Upper lobe of left lung (tissue), 6 donors: ENCODE measurements around the gene ANKRD62. TPM values are rescaled to one million over a fixed set of nuclear protein-coding genes. Genes with fewer than 3 reads are reported as not detected.
A peak's percentile ranks its signal among the peaks of the same experiment; 100 is the strongest.

Experiments used
- ATAC-seq, 2 donors: fragments of 200-7000 bp; cut with Tn5 transposase; one replicate each; pipeline ENCODE4 v1.9.1; 2022; ENCODE audit warnings: mild to moderate bottlenecking in 2 of 2, moderate library complexity in 2 of 2; ENCODE audit not compliant: low FRiP score in 2 of 2
- DNase-seq, 2 donors: peaks; one replicate each; pipeline ENCODE4 v3.0.0-alpha.2; 2019 to 2020
- H3K27ac ChIP-seq, 4 donors: fragments of 200-600 bp; sonication (generic); one replicate each; pipeline ENCODE4 v1.5.1; 2016 to 2019
- H3K27me3 ChIP-seq, 4 donors: fragments of 200-600 bp; sonication (generic); one replicate each; pipeline ENCODE4 v1.5.1; 2017 to 2019
- H3K36me3 ChIP-seq, 4 donors: fragments of 200-600 bp; sonication (generic); one replicate each; pipeline ENCODE4 v1.5.1; 2016 to 2019
- H3K4me1 ChIP-seq, 4 donors: fragments of 200-600 bp; sonication (generic); one replicate each; pipeline ENCODE4 v1.5.1; 2018 to 2019
- H3K4me3 ChIP-seq, 4 donors: fragments of 200-600 bp; sonication (generic); one replicate each; pipeline ENCODE4 v1.5.1; 2017 to 2019; ENCODE audit warnings: mild to moderate bottlenecking in 2 of 4, moderate library complexity in 1 of 4
- H3K9me3 ChIP-seq, 4 donors: fragments of 200-600 bp; sonication (generic); one replicate each; pipeline ENCODE4 v1.5.1; 2018 to 2019
- CTCF ChIP-seq, 6 experiments: fragments of 450-650 bp in 4 of 6; fragments of 200-600 bp in 2 of 6; sonication (generic) in 2 of 6; IDR thresholded peaks; one replicate each; pipeline ENCODE4 v1.5.1; 2016 to 2019; ENCODE audit warnings: antibody characterized with exemption in 6 of 6
- EP300 ChIP-seq, 4 donors: sonication (generic); formaldehyde crosslinking; IDR thresholded peaks; one replicate each; pipeline ENCODE4 v1.5.1; 2017; ENCODE audit warnings: antibody characterized with exemption in 4 of 4, control low read depth in 2 of 4
- POLR2A ChIP-seq, 4 donors: fragments of 450-650 bp; IDR thresholded peaks; one replicate each; pipeline ENCODE4 v1.5.1; 2016 to 2017; ENCODE audit warnings: antibody characterized with exemption in 4 of 4, mild to moderate bottlenecking in 2 of 4
- POLR2AphosphoS5 ChIP-seq, 2 donors: sonication (generic); formaldehyde crosslinking; IDR thresholded peaks; one replicate each; pipeline ENCODE4 v1.5.1; 2017; ENCODE audit warnings: antibody characterized with exemption in 2 of 2
- WGBS, 2 donors: methylation state at CpG; one replicate each; pipeline ENCODE4 v1.1.5; 2017 to 2018; 5-methylcytosine and 5-hydroxymethylcytosine counted together
- total RNA-seq, 6 donors: library from RNA; depleted of rRNA in 4 of 6; stranded (reverse); fragments of >200 nt in 4 of 6; gene quantifications; one replicate each; pipeline versions ENCODE4 v1.1.0 to v1.2.1, GENCODE V29; 2016 to 2021
- donor health status: DM: no; HTN: no; CAD: no; lungs with moderate emphysema.
- donor health status: DM: no; HTN: yes; CAD: no; lungs with severe emphysema.

ANKRD62 gene
- total RNA-seq, 6 donors from 2014 or later: 0.30 to 6.3 (median 0.40) TPM; not detected in 3

GRCh38 chr18:12154361-12154760 is 60.7 kb downstream of the ANKRD62 start:
- 71 to 81% methylated on average over 4 of the region's 4 CpGs for WGBS, 2 donors
- ATAC-seq (peak in 1 of 2 donors; percentile 46), DNase-seq (no peak)
- Histone ChIP-seq H3K4me1 (no peaks in the 10 kb centered on the region), H3K27ac (no peak overlapping the region), H3K36me3 (no peaks in the 10 kb centered on the region), H3K4me3 (no peak overlapping the region), H3K27me3 (no peaks in the 10 kb centered on the region), H3K9me3 (no peaks in the 10 kb centered on the region)
- TF ChIP-seq POLR2A (IDR thresholded peaks at IDR 0.05) (no peak), POLR2AphosphoS5 (IDR thresholded peaks at IDR 0.05) (no peak), EP300 (IDR thresholded peaks at IDR 0.05) (no peak), CTCF (IDR thresholded peaks at IDR 0.05) (no peak)

- no peak for DNase-seq
- H3K27ac ChIP-seq: no peak overlapping the region
- TF ChIP-seq EP300 (IDR thresholded peaks at IDR 0.05) (no peak), POLR2A (IDR thresholded peaks at IDR 0.05) (no peak), CTCF (IDR thresholded peaks at IDR 0.05) (no peak), POLR2AphosphoS5 (IDR thresholded peaks at IDR 0.05) (no peak)
- no peak for ATAC-seq
- 84 to 85% methylated on average over 3 of the region's 3 CpGs for whole genome bisulfite sequencing, 2 donors
- H3K4me1 ChIP-seq: no peaks in the 10 kb centered on the region
- H3K4me3 ChIP-seq: no peak overlapping the region
- no peaks in the 10 kb centered on the region for H3K27me3 ChIP-seq
- no peaks in the 10 kb centered on the region for H3K36me3 ChIP-seq
- H3K9me3 ChIP-seq: no peaks in the 10 kb centered on the region
Measured at GRCh38 chr18:12155996-12156395, 62.4 kb downstream of the ANKRD62 start.

GRCh38 chr18:12159446-12159845 is 65.8 kb downstream of the ANKRD62 start:
- 35 to 40% methylated on average over 1 of the region's 1 CpG for WGBS, 2 donors
- ATAC-seq (no peak), DNase-seq (no peak)
- TF ChIP-seq POLR2A (IDR thresholded peaks at IDR 0.05) (no peak), POLR2AphosphoS5 (IDR thresholded peaks at IDR 0.05) (no peak), CTCF (IDR thresholded peaks at IDR 0.05) (no peak), EP300 (IDR thresholded peaks at IDR 0.05) (no peak)
- Histone ChIP-seq H3K9me3 (no peaks in the 10 kb centered on the region), H3K27me3 (no peaks in the 10 kb centered on the region), H3K4me3 (no peak overlapping the region), H3K4me1 (no peaks in the 10 kb centered on the region), H3K27ac (no peak overlapping the region), H3K36me3 (no peaks in the 10 kb centered on the region)

- Histone ChIP-seq H3K27ac (no peak overlapping the region), H3K4me1 (no peaks in the 10 kb centered on the region), H3K36me3 (no peaks in the 10 kb centered on the region), H3K4me3 (no peak overlapping the region), H3K27me3 (no peaks in the 10 kb centered on the region), H3K9me3 (no peaks in the 10 kb centered on the region)
- TF ChIP-seq POLR2A (IDR thresholded peaks at IDR 0.05): no peak
- no peak for TF ChIP-seq EP300 (IDR thresholded peaks at IDR 0.05)
- no peak for TF ChIP-seq POLR2AphosphoS5 (IDR thresholded peaks at IDR 0.05)
- no peak for TF ChIP-seq CTCF (IDR thresholded peaks at IDR 0.05)
- DNase-seq: no peak
- no peak for ATAC-seq
Measured at GRCh38 chr18:12162786-12163185, 69.1 kb downstream of the ANKRD62 start.

GRCh38 chr18:12165038-12165768 is 71.6 kb downstream of the ANKRD62 start:
- Histone ChIP-seq H3K9me3 (no peaks in the 10 kb centered on the region), H3K36me3 (no peaks in the 10 kb centered on the region), H3K4me3 (no peak overlapping the region), H3K27me3 (no peaks in the 10 kb centered on the region), H3K27ac (no peak overlapping the region), H3K4me1 (no peaks in the 10 kb centered on the region)
- no peak for DNase-seq
- ATAC-seq: no peak
- 93 to 96% methylated on average over 2 of the region's 2 CpGs for WGBS, 2 donors
- TF ChIP-seq CTCF (IDR thresholded peaks at IDR 0.05): no peak
- no peak for TF ChIP-seq EP300 (IDR thresholded peaks at IDR 0.05)
- TF ChIP-seq POLR2AphosphoS5 (IDR thresholded peaks at IDR 0.05): no peak
- TF ChIP-seq POLR2A (IDR thresholded peaks at IDR 0.05): no peak
